ENCODE results near the gene LAMC2.

- no peak for TF ChIP-seq EZH2phosphoT487 (IDR thresholded peaks at IDR 0.05; ENCODE audit: insufficient read depth, low read depth)
- TF ChIP-seq EZH2 (IDR thresholded peaks at IDR 0.05; ENCODE audit: insufficient read depth, poor library complexity, severe bottlenecking) = no peak
Measured at GRCh38 chr1:183293241-183293640, 107.2 kb downstream of the LAMC2 start.
